ENCODE data around the gene WWOX. TPM values are rescaled to one million over a fixed set of nuclear protein-coding genes. Genes with fewer than 3 reads are reported as not detected.

The WWOX gene
- polyA plus RNA-seq, 1 donor (not counting 4 experiments of a cell fraction or from before 2014, with no cell fraction given) = 5.1 TPM

- no peak for FAIRE-seq
These were observed 119.6 kb downstream of the WWOX start for GRCh38 chr16:78218856-78219651.

GRCh38 chr16:78220571-78220970 lies 121.1 kb downstream of the WWOX start:
- no peaks in the 10 kb centered on the region for H4K20me1 ChIP-seq (ENCODE audit: control insufficient read depth, extremely low read depth, insufficient read depth, low read length)
- no peak overlapping the region for H2AFZ ChIP-seq (ENCODE audit: control insufficient read depth, low read length)
- no peak overlapping the region for H3K9ac ChIP-seq (ENCODE audit: control insufficient read depth, extremely low read depth, insufficient read depth, low read length)
- H3K79me2 ChIP-seq (ENCODE audit: control insufficient read depth, insufficient read depth, low read length) = no peaks in the 10 kb centered on the region
- dilution Hi-C loops (cut with MboI; ENCODE audit: extremely low pct_ligation_motif_present, low sequenced_read_pairs) = no loop called here
- no peaks in the 10 kb centered on the region for H3K4me1 ChIP-seq (ENCODE audit: control insufficient read depth, extremely low read depth, insufficient read depth, low read length)
- H3K27ac ChIP-seq (ENCODE audit: control insufficient read depth, insufficient read depth, low read length) = no peak overlapping the region
- DNase-seq (ENCODE audit: low read depth, low spot score) (no peak), FAIRE-seq (no peak)
- no peak overlapping the region for H3K4me2 ChIP-seq (ENCODE audit: control insufficient read depth, extremely low read depth, insufficient read depth, low read depth, low read length)
- no peaks in the 10 kb centered on the region for H3K9me3 ChIP-seq (ENCODE audit: control insufficient read depth, low read depth, low read length)
- H3K9me1 ChIP-seq (ENCODE audit: control insufficient read depth, extremely low read depth, insufficient read depth, low read length) = no peaks in the 10 kb centered on the region
- no peak overlapping the region for H3K4me3 ChIP-seq (ENCODE audit: control insufficient read depth in 2 of 3, extremely low read depth in 1 of 3, insufficient read depth in 2 of 3, low read depth in 1 of 3, low read length in 3 of 3)
- H3K36me3 ChIP-seq (ENCODE audit: control insufficient read depth in 2 of 2, extremely low read depth in 1 of 2, insufficient read depth in 2 of 2, low read length in 2 of 2) = no peaks in the 10 kb centered on the region
- no peaks in the 10 kb centered on the region for H3K27me3 ChIP-seq (ENCODE audit: control insufficient read depth, extremely low read depth, insufficient read depth, low read length)
- TF ChIP-seq CTCF (optimal IDR thresholded peaks at IDR 0.05 in 1 of 3, IDR thresholded peaks at IDR 0.05 in 1 of 3, conservative IDR thresholded peaks at IDR 0.05 in 1 of 3; ENCODE audit: extremely low read depth in 1 of 3, insufficient read depth in 2 of 3, low read length in 3 of 3) = no peak
- TF ChIP-seq EZH2 (IDR thresholded peaks at IDR 0.05; ENCODE audit: low read length) = no peak

More at GRCh38 chr16:78218856-78219651, 119.6 kb downstream of the WWOX start:
- Histone ChIP-seq H3K9me1 (ENCODE audit: control insufficient read depth, extremely low read depth, insufficient read depth, low read length) (no peaks in the 10 kb centered on the region), H3K9me3 (ENCODE audit: control insufficient read depth, low read depth, low read length) (no peaks in the 10 kb centered on the region), H3K79me2 (ENCODE audit: control insufficient read depth, insufficient read depth, low read length) (no peaks in the 10 kb centered on the region), H3K27ac (ENCODE audit: control insufficient read depth, insufficient read depth, low read length) (no peak overlapping the region), H3K9ac (ENCODE audit: control insufficient read depth, extremely low read depth, insufficient read depth, low read length) (no peak overlapping the region), H3K4me3 (ENCODE audit: control insufficient read depth in 2 of 3, extremely low read depth in 1 of 3, insufficient read depth in 2 of 3, low read depth in 1 of 3, low read length in 3 of 3) (no peak overlapping the region), H3K36me3 (ENCODE audit: control insufficient read depth in 2 of 2, extremely low read depth in 1 of 2, insufficient read depth in 2 of 2, low read length in 2 of 2) (no peaks in the 10 kb centered on the region), H4K20me1 (ENCODE audit: control insufficient read depth, extremely low read depth, insufficient read depth, low read length) (no peaks in the 10 kb centered on the region), H3K4me1 (ENCODE audit: control insufficient read depth, extremely low read depth, insufficient read depth, low read length) (no peaks in the 10 kb centered on the region), H3K27me3 (ENCODE audit: control insufficient read depth, extremely low read depth, insufficient read depth, low read length) (no peaks in the 10 kb centered on the region), H2AFZ (ENCODE audit: control insufficient read depth, low read length) (no peak overlapping the region), H3K4me2 (ENCODE audit: control insufficient read depth, extremely low read depth, insufficient read depth, low read depth, low read length) (no peak overlapping the region)
- DNase-seq (ENCODE audit: low read depth, low spot score) = no peak
- TF ChIP-seq EZH2 (IDR thresholded peaks at IDR 0.05; ENCODE audit: low read length) = no peak
- no peak for TF ChIP-seq CTCF (optimal IDR thresholded peaks at IDR 0.05 in 1 of 3, IDR thresholded peaks at IDR 0.05 in 1 of 3, conservative IDR thresholded peaks at IDR 0.05 in 1 of 3; ENCODE audit: extremely low read depth in 1 of 3, insufficient read depth in 2 of 3, low read length in 3 of 3)
- dilution Hi-C loops (cut with MboI; ENCODE audit: extremely low pct_ligation_motif_present, low sequenced_read_pairs) = no loop called here

Data from keratinocyte (primary cell).